Stimulated activated CD8-positive, alpha-beta memory T cell treated with anti-CD3 and anti-CD28 coated beads, Interleukin-7, amount 100 ng/mL, for 4 hours (primary cell): ENCODE data around the gene LTF.
"Not testable (repeated sequence)": the region's sequence is repeated elsewhere in the genome, so short reads cannot be mapped to it uniquely, and the experiment has no call there.

Experiments used
- DNase-seq, 2 donors: peaks; one replicate each; pipeline ENCODE4 v3.0.0-alpha.2; 2020; ENCODE audit warnings: low read depth in 2 of 2

Gene LTF

GRCh38 chr3:46416125-46416810 is 48.4 kb downstream of the LTF start:
- no peak for DNase-seq

- DNase-seq = no peak
Observed at GRCh38 chr3:46414739-46415138, 50.0 kb downstream of the LTF start.

GRCh38 chr3:46413951-46414350 is 50.8 kb downstream of the LTF start:
- DNase-seq = no peak

DNA sequence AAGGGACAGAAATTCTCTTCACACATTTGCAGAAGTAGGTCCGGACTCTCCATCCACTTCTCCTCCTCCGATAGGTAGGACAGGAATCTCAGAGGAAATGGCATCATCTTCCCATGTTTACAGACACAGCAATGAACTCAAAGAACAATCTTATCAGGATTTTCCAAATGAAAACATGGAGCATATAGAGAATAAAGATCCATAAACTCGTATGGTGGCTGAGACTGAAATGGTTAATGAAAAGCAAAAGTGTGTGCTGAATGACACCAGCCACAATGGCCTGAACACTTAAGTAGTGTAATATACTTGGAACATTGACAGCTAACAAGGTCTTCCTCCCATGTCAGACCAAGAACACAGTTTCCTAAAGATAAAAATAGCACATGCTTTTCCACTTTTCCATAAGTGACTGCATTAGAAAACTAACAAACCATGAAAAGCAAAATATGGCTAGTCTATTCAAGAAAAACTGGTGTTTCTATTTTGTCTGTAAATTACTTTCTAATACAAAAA is 51.9 kb downstream of the LTF start:
- no peak for DNase-seq

- DNase-seq = no peak
Observed at GRCh38 chr3:46411271-46411670, 53.4 kb downstream of the LTF start.

DNA sequence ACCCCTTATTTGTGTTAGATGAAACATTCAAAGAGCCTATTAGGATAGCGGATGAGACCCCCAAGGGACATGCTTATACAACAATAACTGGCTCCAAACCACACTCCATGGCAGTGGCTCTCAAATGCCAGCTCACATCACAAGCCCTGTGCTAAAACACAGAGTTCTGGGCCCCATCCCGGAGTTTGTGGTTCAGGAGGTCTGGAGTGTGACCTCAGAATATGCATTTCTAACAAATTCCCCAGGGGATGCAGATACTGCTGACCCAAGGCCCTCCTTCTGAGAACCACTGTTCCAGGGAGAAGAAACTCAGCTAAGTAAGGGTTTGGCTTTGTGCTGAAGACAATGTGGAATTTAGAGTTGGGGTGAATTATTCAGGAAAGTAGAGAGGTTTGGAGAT is 54.0 kb downstream of the LTF start:
- DNase-seq = no peak

- no peak for DNase-seq
Observed at GRCh38 chr3:46409739-46410489, 54.8 kb downstream of the LTF start.

DNA sequence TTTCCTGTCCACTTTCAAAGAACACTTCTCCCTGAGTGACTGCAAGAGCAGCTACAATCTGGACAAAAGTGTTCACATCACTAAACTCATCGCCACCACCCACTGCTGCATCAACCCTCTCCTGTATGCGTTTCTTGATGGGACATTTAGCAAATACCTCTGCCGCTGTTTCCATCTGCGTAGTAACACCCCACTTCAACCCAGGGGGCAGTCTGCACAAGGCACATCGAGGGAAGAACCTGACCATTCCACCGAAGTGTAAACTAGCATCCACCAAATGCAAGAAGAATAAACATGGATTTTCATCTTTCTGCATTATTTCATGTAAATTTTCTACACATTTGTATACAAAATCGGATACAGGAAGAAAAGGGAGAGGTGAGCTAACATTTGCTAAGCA is 55.9 kb downstream of the LTF start:
- no peak for DNase-seq

GRCh38 chr3:46407970-46408369 is 56.7 kb downstream of the LTF start:
- DNase-seq = no peak

GRCh38 chr3:46406788-46407611 is 57.7 kb downstream of the LTF start, which contains the start of the genes CCR5AS and CCRL2:
CCR5AS (minus strand) TSS chr3:46407066.
CCRL2 (plus strand) TSS chr3:46407259; CDS start chr3:46408080, 821 bp downstream.
- peak; percentile 20 to 33 for DNase-seq

- DNase-seq = no peak
Observed at GRCh38 chr3:46406443-46406787, 58.3 kb downstream of the LTF start.

DNA sequence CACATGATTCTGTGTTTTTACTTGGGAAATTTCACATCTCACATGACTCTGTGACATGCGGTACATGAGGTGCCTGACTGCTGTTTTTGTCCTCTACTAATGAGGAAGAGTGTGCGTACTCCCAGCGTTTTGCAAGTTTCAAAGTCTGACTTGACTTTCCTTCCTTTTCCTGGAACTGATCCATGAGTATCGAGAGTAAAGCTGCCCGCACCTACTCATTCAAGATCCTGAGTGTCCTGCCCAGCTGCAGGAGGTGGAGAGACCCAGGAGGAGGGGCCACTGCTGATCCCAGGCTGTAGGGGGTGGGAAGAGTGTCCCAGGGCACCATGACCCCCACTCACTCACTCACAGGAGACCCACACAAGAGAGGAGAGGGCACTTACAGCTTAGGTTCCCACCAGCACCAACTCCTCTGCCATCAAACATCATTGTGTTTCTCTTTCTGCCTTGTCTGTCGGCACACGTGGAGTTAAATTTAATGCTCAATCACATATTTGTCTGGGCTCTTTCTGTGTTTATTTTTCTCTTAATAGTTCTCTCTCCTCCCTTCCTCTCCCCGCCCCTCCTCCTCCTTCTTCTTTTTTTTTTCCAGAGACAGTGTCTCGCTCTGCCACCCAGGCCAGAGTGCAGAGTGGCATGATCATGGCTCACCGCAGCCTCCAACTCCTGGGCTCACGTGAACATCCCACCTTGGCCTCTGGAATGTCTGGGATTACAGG is 59.2 kb downstream of the LTF start:
- DNase-seq = no peak

- not testable (repeated sequence) for DNase-seq
Observed at GRCh38 chr3:46402902-46403301, 61.8 kb downstream of the LTF start.

GRCh38 chr3:46401579-46401978 is 63.1 kb downstream of the LTF start:
- DNase-seq = no peak

DNA sequence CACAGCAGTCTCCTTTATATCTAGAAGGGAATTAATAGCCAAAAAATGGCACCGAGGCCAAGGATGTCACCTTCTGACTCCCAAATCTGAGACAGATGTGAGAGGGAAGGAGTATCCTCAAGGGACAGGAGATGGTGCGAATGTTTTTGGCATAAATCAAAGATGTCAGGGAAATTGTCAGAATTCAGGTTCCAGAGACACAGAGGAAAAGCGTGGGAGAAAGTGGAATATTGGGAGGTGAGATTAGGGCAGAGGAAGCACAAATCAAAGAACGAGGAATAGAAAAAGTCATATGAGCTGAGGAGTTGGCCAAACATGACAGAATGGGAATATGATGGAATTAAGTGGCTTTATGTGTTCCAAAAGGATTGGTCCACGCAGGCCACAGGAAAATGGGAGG is 63.9 kb downstream of the LTF start:
- DNase-seq = no peak

GRCh38 chr3:46400000-46400734 is 64.5 kb downstream of the LTF start:
- DNase-seq = no peak

DNA sequence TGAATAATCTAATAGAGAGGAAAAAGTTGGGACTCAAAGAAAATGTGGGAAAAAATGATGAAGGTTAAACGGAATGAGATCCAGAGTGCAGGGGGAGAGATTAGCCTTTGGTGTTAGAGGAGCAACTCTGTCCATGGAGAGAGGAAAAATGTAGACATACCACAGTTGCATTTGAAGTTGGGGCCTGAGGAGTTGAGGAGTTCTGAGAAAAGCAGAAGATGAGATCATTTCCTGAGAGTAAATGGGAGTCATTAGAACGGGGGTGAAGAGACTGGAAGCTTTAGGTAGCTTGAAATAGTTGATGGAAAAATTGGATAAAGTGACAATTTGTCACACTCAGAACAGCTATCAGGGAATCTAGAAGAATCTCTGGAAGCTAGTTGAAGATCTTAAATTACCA is 65.1 kb downstream of the LTF start:
- no peak for DNase-seq

GRCh38 chr3:46399098-46399497 is 65.6 kb downstream of the LTF start:
- no peak for DNase-seq

DNA sequence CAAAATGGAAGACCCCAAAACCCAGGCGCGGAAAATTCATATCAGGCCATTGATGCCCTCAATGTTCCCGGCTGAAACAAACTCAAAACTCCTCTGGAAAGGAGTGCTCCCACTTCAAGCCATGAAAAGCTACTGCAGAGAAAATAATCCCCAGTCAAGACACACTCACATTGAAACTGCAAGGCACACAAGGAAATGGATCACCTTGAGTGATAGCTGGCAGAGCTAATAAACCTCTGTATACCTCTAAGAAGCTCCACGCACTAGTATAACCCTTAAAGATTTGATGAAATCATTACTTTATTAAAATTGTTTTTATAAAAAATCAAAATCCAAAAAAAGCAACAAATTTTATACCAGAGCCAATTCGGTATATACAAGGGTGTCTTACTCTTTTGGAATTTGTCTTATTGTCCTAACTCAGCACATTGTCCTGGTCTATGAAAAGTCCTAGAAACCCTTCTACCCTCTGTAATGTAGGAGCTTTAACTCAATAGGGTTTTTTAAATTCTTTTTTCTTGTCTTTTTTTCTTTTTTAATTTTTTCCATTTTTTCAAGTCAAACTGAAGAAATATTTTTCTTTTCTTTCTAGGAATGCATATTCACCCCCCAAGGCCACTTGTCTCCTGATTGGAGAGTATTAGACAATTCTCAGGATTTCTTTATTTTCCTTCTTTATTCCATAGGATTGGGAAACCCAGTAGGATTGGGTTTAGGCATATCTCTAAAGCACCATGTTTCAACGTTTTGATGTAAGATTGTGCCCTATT is 66.3 kb downstream of the LTF start:
- DNase-seq = no peak

DNA sequence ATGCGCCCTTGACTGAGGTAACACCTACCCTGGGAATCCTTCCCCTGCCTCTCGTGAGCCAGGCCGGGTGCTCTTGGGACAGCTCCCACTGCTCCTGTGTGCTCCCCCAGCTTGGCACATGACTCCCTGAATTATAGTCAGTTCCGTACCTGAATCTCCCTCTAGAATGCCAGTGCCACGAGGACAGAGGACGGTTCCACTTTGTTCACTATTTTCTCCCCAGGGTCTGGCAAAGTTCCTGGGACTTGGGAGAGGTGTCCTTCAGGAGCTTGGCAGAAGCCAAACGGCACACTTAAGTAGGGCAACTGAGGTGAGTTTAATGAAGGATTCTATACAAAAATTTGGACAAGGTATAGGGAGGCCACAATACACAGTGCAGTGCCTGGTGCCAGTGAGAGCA is 67.6 kb downstream of the LTF start:
- DNase-seq = no peak
